Activated T-cell treated with anti-CD3 and anti-CD28 coated beads for 1 hour (primary cell): Measurements from ENCODE around the gene ATP6V0B.

Experiments
- DNase-seq: peaks from one replicate; pipeline ENCODE4 v3.0.0-alpha.2; 2020; ENCODE audit warnings: low read depth

Gene ATP6V0B

DNA sequence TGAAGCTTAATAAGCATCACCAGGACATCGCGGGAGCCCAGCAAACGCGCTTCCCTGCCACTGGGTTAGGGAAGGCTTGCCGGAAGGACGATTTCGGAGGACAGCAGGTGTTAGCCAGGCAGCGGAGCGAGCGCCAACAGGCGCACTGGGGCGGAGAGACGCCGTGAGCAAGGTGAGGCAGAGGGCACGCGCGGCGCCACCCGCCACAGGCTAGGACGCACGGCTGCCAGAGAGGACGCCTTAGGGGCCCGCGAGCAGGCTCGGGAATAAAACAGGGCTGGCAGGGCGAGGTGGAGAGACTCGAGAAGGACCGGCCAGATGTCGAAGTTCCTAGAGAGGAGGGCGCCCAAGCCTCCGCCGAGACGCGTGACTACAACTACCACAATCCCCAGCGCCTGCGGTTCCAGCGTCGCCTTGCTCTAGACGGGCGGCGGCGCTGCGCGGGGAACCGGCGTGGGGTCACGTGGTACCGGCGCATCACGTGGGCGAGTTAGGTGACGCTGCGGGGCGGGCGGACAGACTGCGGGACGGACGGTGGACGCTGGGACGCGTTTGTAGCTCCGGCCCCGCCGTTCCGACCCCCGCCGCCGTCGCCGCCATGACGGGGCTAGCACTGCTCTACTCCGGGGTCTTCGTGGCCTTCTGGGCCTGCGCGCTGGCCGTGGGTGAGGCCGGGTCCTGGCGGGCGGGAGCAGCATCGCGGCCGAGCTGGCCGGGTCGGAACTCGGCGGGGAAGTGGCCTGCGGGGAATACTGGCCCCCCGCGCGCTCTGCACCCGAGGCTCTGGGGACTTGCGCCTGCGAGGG lies at the start of gene ATP6V0B:
Gene ATP6V0B (plus strand): TSS at position 518 of the 806 bp plus-strand sequence. CDS start 81 bp downstream, at position 599.
- DNase-seq, result peak; percentile 91

DNA sequence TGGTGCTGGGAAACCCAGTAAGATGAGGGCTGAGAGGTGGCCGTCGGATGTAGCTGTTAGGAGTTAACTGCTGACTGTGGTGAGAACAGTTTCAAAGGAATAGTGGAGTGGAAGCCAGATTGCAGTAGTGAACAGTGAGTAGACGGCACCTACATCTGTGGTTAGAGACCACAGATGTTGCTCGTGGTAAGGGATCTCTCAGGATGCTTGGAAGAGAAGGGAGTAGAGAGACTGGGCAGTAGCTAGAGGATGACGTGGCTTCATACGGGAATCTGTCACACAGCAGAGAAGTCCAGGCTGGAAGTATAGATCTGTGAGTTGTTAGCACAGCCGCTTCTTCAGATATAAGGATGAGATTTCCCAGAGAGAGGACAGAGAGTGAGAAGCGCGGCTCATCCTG lies 48.9 kb upstream of the ATP6V0B start:
- DNase-seq, result no peak

GRCh38 chr1:43930168-43930948 lies 44.4 kb upstream of the ATP6V0B start:
- DNase-seq, result no peak

DNA sequence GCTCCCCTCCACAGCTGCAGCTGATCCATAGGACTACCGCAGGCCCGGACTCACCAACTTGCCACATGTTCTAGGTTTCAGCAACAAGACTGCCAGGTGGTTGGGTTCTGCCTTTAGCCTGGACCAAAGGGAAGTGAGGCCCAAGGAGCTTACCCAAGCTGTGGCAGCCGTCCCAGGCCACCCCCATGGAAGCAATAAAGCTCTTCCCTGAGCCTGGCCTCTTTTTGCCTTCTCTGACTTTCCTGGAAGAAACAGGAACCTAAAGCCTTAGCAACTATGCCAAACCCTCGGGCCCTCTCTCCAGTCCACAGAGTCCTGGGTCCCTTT lies 43.8 kb upstream of the ATP6V0B start:
- no peak for DNase-seq

GRCh38 chr1:43931711-43932660 lies 42.8 kb upstream of the ATP6V0B start:
- DNase-seq, result no peak

DNA sequence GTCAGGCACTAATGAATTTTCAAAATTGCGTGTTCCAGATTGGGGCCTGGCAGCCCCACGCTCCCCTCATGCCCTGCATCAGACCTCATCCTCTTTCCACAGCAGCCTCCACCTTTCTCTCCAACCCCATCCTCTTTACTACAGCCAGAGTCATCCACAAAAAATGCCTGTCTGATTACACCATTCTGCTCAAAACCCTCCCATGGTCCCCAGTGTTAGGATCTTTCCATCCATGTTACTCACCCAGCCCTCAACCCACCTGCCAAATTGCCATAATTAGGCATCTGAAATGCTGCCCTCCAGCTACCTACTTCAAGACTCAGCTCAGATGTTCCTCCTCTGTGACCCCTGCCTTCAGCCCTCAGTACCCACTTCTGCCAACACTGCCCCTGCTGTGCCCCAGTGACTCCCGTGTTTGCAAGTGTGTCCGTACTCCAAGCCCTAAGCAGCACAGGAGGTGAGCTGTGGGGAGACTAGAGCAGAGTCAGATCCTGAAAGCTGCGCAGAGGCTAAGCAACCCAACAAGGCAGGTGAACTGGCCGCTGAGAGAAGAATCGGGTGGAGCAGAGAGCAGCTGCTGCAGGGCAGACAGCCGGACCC lies 41.9 kb upstream of the ATP6V0B start:
- DNase-seq, result no peak

- DNase-seq, result no peak
These were observed 41.2 kb upstream of the ATP6V0B start, which contains the start of gene ARTN for GRCh38 chr1:43933386-43934100. TSS of gene ARTN (plus strand) at chr1:43933801. CDS start at chr1:43935657, 1,856 bp downstream.

DNA sequence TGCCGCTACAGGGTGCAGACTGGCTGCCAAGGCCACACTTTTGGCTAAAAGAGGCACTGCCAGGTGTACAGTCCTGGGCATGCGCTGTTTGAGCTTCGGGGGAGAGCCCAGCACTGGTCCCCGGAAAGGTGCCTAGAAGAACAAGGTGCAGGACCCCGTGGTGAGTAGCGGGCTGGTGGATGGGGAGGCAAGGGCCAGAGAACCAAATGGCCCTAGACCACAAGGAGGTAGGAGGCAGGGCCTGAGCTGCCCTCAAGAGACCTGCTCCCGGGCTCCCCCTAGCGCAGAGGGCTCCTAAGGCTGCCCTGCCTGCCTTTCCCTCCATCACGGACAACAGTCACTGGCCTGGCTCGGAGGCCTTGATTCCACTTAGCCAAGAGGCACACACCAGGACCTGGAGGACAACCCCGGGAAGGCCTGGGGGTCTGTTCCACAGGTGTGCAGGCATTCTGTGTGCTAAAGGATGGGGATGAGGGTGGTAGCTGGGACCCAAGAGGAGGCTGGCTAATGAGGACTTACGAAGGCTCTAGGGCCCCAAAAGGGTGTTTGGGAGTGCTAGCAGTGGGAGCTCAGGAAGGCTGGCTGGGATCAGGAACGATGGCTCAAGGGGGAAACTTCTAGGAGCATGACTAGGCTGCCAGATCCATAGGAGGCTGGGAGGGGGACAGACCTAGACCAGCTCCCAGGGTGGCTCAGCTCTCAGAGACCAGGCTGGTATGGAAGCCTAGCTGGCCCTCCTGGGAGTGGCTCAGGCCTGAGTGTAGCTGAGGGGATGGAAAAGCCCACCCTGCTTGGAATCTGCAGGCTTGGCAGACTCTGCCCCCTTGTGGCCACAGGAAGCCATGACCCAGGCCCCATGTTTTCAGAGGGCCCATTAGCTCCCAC lies 40.4 kb upstream of the ATP6V0B start:
- peak; percentile 34 for DNase-seq

GRCh38 chr1:43934986-43935324 lies 39.8 kb upstream of the ATP6V0B start:
- DNase-seq, result no peak

- no peak for DNase-seq
These were observed 38.9 kb upstream of the ATP6V0B start for GRCh38 chr1:43935711-43936427.

- DNase-seq, result no peak
These were observed 38.2 kb upstream of the ATP6V0B start for GRCh38 chr1:43936431-43937151.

GRCh38 chr1:43937179-43937865 lies 37.4 kb upstream of the ATP6V0B start:
- DNase-seq, result no peak

GRCh38 chr1:43938383-43938782 lies 36.4 kb upstream of the ATP6V0B start:
- no peak for DNase-seq

GRCh38 chr1:43938892-43939587 lies 35.7 kb upstream of the ATP6V0B start:
- no peak for DNase-seq

DNA sequence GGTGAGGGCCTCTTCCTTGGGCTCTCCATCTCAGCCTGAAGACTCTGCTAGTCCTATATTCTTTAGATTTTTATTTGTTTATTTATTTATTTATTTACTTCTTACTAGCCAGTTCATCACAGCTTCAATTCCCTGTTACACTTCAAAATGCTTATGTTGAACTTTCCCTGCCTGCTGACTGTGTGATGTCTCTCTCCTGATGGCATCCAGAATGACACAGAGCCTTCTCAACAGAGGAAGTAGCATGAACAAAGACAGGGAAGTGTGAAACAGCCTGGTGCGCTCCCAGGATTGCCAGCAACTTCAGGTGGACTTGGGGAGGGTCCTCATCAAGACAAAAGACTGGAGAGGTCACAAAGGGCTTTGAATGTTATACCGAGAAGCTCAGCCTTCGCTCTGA lies 32.3 kb upstream of the ATP6V0B start:
- DNase-seq, result no peak

- no peak for DNase-seq
These were observed 29.9 kb upstream of the ATP6V0B start for GRCh38 chr1:43944860-43945259.

DNA sequence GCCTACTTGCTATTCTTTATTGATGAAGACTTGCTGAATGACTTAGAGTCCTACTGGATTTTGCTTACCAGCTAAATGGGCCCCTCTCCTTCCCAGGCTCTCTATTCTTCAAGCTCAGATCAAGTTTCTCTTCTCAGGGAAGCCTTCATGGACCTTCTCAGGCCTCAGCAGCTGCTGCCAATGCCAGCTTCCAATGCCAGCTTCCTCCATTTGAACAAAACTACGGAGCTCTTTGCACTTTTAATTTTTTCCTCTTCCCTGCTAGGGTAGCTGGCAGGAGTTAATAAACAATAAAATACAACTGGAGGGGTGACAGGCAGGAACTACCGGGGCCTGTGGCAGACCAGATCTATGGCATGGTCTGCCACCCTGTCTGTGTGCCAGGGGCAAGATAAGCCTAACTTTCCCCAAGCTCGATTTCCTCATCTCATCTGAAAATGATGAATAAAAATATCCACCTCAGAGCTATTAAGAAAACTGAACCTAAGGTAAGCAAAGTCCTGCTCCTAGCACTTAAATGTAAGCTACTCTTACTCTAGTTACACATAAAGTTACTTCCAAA lies 29.0 kb upstream of the ATP6V0B start:
- no peak for DNase-seq
